ENCODE measurements around the gene OSBPL5. TPM values are rescaled to one million over a fixed set of nuclear protein-coding genes. Genes with fewer than 3 reads are reported as not detected.

OSBPL5 gene
- total and polyA plus RNA-seq, 2 of the 4 experiments (the other 2 are of a cell fraction) = 14.9 to 22.3 TPM

GRCh38 chr11:3148255-3148989, 16.7 kb downstream of the OSBPL5 start:
- H3K79me1 ChIP-seq (ENCODE audit: low read depth in 1 of 2, low read length in 2 of 2) = peaks cover 48 to 99% of the 10 kb centered on the region in 2 experiments
- H3K9me3 ChIP-seq (ENCODE audit: control insufficient read depth, insufficient read depth, low read length) = no peaks in the 10 kb centered on the region
- H4K8ac ChIP-seq (ENCODE audit: low read depth in 2 of 2, low read length in 2 of 2) = no peak overlapping the region
- no peak overlapping the region for H3K4me2 ChIP-seq (ENCODE audit: low read depth, low read length)
- no peak overlapping the region for H3K56ac ChIP-seq (ENCODE audit: extremely low read depth, insufficient read depth, low read length)
- H3K27ac ChIP-seq (ENCODE audit: insufficient read depth, low read length) = no peak overlapping the region
- H3K14ac ChIP-seq (replicated peaks; ENCODE audit: low read depth, low read length) = no peak overlapping the region
- DNase-seq (no peak), ATAC-seq (ENCODE audit: low read depth) (no peak)
- H2BK20ac ChIP-seq (ENCODE audit: low read depth, low read length) = no peak overlapping the region
- H3K27me3 ChIP-seq (ENCODE audit: control insufficient read depth, insufficient read depth, low read length) = no peaks in the 10 kb centered on the region
- H2BK120ac ChIP-seq (ENCODE audit: low read depth, low read length) = no peak overlapping the region
- H2BK15ac ChIP-seq (ENCODE audit: low read depth, low read length) = no peak overlapping the region
- no TSS peak for BruUV-seq (replicated peaks)
- dilution Hi-C loops (cut with HindIII; ENCODE audit: low sequenced_read_pairs, unreplicated experiment) = no loop called here
- H3K4me3 ChIP-seq (ENCODE audit: insufficient read depth, low read depth, low read length) = no peak overlapping the region
- CTCF ChIA-PET = no interaction called here
- POLR2A ChIA-PET (ENCODE audit: unreplicated experiment) = no interaction called here
- no peak overlapping the region for H2BK5ac ChIP-seq (ENCODE audit: low read depth, low read length, poor library complexity, severe bottlenecking)
- H3K9ac ChIP-seq (ENCODE audit: low read depth, low read length) = no peak overlapping the region
- peaks cover 17% of the 10 kb centered on the region for H3K4me1 ChIP-seq (ENCODE audit: control insufficient read depth, insufficient read depth, low read length)
- H2AK5ac ChIP-seq (ENCODE audit: low read depth, low read length) = 0 out of 2 replicates have a peak overlapping the region, but pooled peaks have one; percentile 9
- no peak overlapping the region for H4K91ac ChIP-seq (ENCODE audit: insufficient read depth, low read depth, low read length)
- H3K4ac ChIP-seq (ENCODE audit: low read depth, low read length) = no peak overlapping the region
- TF ChIP-seq MAFK (IDR thresholded peaks at IDR 0.05; ENCODE audit: low read depth, low read length) (no peak), CEBPB (IDR thresholded peaks at IDR 0.05; ENCODE audit: low read depth, low read length) (no peak), FOS (IDR thresholded peaks at IDR 0.05; ENCODE audit: low read depth, low read length) (no peak), POLR2A (IDR thresholded peaks at IDR 0.05; ENCODE audit: low read depth, low read length) (no peak), MXI1 (IDR thresholded peaks at IDR 0.05; ENCODE audit: borderline replicate concordance, low read depth, low read length) (no peak), RAD21 (IDR thresholded peaks at IDR 0.05; ENCODE audit: low read length) (no peak), NFE2L2 (IDR thresholded peaks at IDR 0.05; ENCODE audit: low read depth, low read length) (no peak)
- intact Hi-C loops (cut with micrococcal nuclease) = no loop called here
- H3K36me3 ChIP-seq (ENCODE audit: control insufficient read depth, insufficient read depth, low read length) = peaks cover 6% of the 10 kb centered on the region
- no peak overlapping the region for H4K5ac ChIP-seq (ENCODE audit: low read depth, low read length)
- in situ Hi-C loops (cut with MboI; ENCODE audit: low sequenced_read_pairs) = no loop called here
- no peak overlapping the region for H3K18ac ChIP-seq (ENCODE audit: low read depth, low read length)
- H4K20me1 ChIP-seq (ENCODE audit: insufficient read depth, low read length) = peaks cover 73% of the 10 kb centered on the region
- no peak overlapping the region for H2AFZ ChIP-seq (replicated peaks; ENCODE audit: low read length, poor library complexity)
- no peak overlapping the region for H2AK9ac ChIP-seq (replicated peaks; ENCODE audit: low read depth, low read length, poor library complexity)
- H3K9me1 ChIP-seq (ENCODE audit: insufficient read depth, low read length) = peaks cover 19% of the 10 kb centered on the region
- no peak overlapping the region for H3K23ac ChIP-seq (ENCODE audit: low read depth, low read length)
- WGBS, 2 experiments (ENCODE audit: extremely low coverage in 2 of 2, insufficient read length in 1 of 2) = 96% methylated on average over 10 of the region's 19 CpGs; no CpG with 5 or more reads in 1 of the 2 experiments

Data from IMR-90 (cell line).